GM19043 (cell line): ENCODE measurements around the gene TARS1.
"Not testable (repeated sequence)": the region's sequence is repeated elsewhere in the genome, so short reads cannot be mapped to it uniquely, and the experiment has no call there.

ENCODE experiments used
- ATAC-seq: cut with Tn5 transposase; IDR thresholded peaks from one replicate; pipeline ENCODE4 v1.9.1; 2021; ENCODE audit warnings: low read depth; ENCODE audit not compliant: unreplicated experiment

Gene TARS1

GRCh38 chr5:33482335-33482734, 41.6 kb downstream of the TARS1 start:
- no peak for ATAC-seq

- ATAC-seq: no peak
Observed at GRCh38 chr5:33487236-33487635, 46.5 kb downstream of the TARS1 start.

GRCh38 chr5:33488558-33489355, 48.0 kb downstream of the TARS1 start:
- no peak for ATAC-seq

- no peak for ATAC-seq
Observed at GRCh38 chr5:33489481-33490067, 48.8 kb downstream of the TARS1 start.

- ATAC-seq: no peak
Observed at GRCh38 chr5:33490071-33490665, 49.4 kb downstream of the TARS1 start.

GRCh38 chr5:33491941-33492340, 51.2 kb downstream of the TARS1 start:
- ATAC-seq: no peak

- no peak for ATAC-seq
Observed at GRCh38 chr5:33494466-33494865, 53.7 kb downstream of the TARS1 start.

- ATAC-seq: no peak
Observed at GRCh38 chr5:33501260-33501659, 60.5 kb downstream of the TARS1 start.

- no peak for ATAC-seq
Observed at GRCh38 chr5:33501899-33502298, 61.1 kb downstream of the TARS1 start.

- no peak for ATAC-seq
Observed at GRCh38 chr5:33504570-33504969, 63.8 kb downstream of the TARS1 start.

- ATAC-seq: no peak
Observed at GRCh38 chr5:33507426-33507825, 66.7 kb downstream of the TARS1 start.

GRCh38 chr5:33509036-33509435, 68.3 kb downstream of the TARS1 start:
- ATAC-seq: no peak

- ATAC-seq: no peak
Observed at GRCh38 chr5:33513462-33514185, 72.9 kb downstream of the TARS1 start.

- ATAC-seq: not testable (repeated sequence)
Observed at GRCh38 chr5:33515366-33515765, 74.6 kb downstream of the TARS1 start.

- ATAC-seq: no peak
Observed at GRCh38 chr5:33516421-33516820, 75.7 kb downstream of the TARS1 start.
